Measurements from ENCODE around the gene ZFYVE1.
"Not testable (repeated sequence)": the region's sequence is repeated elsewhere in the genome, so short reads cannot be mapped to it uniquely, and the experiment has no call there.

The ZFYVE1 gene

GRCh38 chr14:73004641-73005040 lies 22.3 kb downstream of the ZFYVE1 start:
- not testable (repeated sequence) for DNase-seq (ENCODE audit: low spot score)

DNA sequence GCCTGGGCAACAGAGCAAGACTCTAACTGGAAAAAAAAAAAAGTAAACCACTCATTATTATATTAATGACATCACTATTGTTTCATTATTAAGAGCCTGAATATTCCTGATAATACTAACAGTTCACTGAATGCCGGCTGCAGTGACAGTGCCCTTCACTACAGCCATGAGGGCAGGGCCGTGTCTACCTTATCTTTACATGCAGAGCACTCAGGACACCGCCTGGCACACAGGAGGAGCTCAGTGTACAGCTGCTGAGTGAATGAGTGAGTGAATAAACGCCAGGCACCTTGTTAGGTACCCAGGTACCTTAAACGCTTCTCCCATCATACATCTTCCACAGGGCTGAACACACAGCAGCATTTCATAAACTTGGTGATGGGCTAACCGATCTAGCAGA lies 23.2 kb downstream of the ZFYVE1 start:
- DNase-seq (ENCODE audit: low spot score): no peak

DNA sequence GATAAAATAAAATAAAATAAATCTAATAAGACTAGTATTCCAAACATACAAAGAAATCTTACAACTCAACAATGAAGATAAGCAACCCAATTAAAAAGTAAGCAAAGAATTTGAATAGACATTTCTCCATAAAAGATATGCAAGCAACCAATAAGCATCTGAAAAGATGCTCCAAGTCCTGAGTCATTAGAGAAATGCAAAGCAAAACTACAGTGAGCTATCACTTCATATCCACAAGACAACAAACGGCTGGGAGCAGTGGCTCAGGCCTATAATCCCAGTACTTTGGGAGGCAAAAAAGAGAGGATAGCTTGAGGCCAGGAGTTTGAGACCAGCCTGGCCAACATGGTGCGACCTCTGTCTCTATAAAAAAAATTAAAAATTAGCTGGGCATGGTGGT lies 26.8 kb downstream of the ZFYVE1 start:
- no peak for DNase-seq (ENCODE audit: low spot score)

DNA sequence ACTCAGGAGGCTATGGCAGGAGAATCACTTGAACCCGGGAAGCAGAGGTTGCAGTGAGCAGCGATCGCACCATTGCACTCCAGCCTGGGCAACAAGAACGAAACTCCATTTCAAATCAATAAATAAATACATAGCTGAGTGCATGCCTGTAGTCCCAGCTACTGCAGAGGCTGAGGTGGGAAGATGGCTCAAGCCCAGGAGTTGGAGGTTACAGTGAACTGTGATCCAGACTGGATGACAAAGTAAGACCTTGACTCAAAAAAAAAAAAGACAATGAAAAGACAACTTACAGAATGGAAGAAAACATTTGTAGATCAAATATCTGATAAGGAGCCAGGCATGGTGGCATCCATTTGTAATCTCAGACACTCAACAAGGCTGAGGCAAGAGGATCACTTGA lies 27.6 kb downstream of the ZFYVE1 start:
- no peak for DNase-seq (ENCODE audit: low spot score)

GRCh38 chr14:72998252-72998903 lies 28.5 kb downstream of the ZFYVE1 start:
- no peak for DNase-seq (ENCODE audit: low spot score)

GRCh38 chr14:72996916-72997315 lies 30.0 kb downstream of the ZFYVE1 start:
- DNase-seq (ENCODE audit: low spot score): no peak

GRCh38 chr14:72990171-72990570 lies 36.7 kb downstream of the ZFYVE1 start:
- DNase-seq (ENCODE audit: low spot score): no peak

DNA sequence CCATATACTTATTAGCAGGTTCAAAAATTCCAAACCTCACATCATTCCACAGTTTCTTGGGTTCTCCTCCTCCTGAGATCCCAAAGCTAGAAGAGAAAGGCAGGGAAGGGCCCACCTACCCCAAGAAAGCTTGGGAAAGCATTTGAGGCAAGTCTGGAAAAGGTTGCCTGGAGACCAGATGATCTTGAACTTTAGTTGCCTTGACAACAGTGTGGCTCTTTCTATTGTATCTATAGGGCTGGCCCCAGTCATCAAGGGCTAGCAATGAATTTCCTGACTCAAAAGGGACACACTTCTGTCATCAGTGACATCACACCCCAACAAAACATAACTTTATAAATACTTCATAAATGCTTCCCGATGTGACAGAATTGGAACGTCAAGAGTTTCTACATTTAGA lies 40.0 kb downstream of the ZFYVE1 start:
- no peak for DNase-seq (ENCODE audit: low spot score)

DNA sequence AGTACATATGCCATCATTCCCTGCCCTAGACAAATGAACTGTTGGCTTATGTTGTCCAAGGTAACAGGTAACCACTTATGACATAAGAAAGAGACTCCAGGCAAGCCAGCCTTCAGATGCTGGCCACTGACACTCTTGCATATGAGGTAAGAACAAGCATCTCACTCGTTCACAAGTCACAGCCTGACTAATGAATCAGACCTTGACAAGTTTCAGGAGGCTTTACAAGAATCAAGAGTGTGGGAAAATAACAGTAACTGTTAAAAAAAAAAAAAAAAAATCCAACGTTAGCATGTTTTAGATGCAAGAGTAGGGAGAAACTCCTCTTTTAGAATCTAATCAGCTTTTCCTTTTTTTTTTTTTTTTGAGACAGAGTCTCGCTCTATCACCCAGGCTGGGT lies 40.7 kb downstream of the ZFYVE1 start:
- no peak for DNase-seq (ENCODE audit: low spot score)

DNA sequence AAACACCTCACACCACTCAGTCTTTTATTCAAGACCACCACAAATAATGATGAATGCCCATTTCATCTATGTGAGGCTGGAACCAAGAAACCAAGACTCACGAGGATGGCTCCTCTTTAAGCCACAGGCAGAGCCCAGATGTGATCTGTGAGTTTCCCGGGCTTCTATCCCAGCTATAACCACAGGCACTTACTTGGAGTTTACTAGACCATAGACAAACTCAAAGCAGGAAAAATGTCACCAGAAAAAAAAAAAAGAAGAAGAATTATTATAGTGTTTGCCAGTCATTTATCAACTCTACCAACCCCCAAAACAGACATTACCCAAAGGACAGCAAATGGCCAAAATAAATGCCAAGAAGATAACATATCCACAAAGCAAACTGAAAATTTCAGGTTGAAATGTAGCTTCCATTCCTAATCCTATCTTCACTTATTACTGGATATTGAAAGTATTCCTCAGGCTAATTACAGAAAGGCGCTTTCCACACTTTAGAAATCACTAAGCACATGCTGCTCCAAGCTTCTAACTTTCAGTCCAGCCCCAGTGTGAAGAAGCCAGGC lies 44.7 kb downstream of the ZFYVE1 start:
- DNase-seq (ENCODE audit: low spot score): no peak

DNA sequence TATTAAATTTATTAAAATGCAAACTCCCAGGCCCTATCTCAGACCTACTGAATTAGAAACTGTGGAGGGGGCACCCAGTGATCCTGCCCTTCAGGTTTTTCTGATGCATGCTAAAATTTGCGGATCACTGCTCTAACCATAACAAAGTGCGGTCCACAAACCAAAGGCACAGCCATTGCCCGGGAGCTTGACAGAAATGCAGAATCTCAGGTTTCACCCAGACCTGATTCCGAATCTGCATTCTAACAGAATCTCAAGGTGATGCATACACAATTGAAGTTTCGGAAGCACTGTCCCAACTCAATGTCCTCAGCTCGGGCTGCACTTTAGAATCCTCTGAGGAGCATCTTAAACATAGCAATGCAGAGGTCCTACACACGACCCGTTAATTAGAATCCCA lies 46.0 kb downstream of the ZFYVE1 start:
- no peak for DNase-seq (ENCODE audit: low spot score)

GRCh38 chr14:72978856-72979255 lies 48.0 kb downstream of the ZFYVE1 start:
- DNase-seq (ENCODE audit: low spot score): no peak

GRCh38 chr14:72975770-72976169 lies 51.1 kb downstream of the ZFYVE1 start:
- no peak for DNase-seq (ENCODE audit: low spot score)

DNA sequence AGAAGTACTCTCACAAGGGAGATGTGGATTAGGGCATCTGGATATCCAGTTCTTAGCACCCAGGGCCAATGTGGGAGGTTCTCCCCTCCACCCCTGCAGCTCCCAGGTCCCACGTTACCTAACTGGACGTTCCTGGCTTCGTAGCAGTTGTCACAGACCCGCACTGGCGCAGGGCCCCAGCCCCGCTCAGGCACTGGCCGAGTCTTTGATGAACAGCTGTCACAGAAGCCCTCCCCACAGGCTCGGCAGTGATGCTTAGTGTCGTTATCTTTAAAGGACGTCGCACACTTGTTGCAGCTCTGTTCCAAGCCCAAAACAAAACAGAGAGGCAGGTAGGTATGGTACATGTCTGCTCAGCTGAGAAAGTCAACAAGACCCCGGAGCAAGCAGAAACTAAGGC lies 52.2 kb downstream of the ZFYVE1 start:
- DNase-seq (ENCODE audit: low spot score): no peak

- DNase-seq (ENCODE audit: low spot score): no peak
Measured at GRCh38 chr14:72970824-72971434, 56.0 kb downstream of the ZFYVE1 start.

DNA sequence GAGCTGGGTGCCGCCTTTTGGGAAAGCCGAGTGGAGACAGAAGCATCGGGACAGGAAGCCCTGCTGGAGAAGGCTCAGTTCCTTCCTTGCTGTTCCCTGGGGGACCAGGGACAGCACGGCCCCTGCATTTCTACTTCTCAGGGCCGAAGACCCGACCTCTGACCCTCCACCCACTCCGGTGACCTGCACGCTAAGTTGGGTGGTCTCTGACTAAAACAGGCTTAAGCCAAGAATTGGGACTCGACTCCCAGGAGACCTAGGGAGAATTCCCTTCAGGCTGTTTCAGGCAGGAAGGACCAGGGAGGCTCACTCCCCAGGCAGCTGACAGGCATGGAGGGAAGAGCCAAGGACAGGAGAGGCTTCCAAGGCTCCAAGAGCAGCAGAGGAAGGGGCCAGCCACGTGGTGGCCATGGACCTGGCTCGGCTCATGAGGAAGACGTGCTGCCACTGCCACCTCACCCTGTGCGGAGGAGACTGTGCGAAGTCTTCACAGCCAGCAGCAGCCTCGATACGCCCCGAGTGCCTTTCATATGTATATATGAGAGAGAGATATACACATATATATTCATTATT lies 56.8 kb downstream of the ZFYVE1 start:
- no peak for DNase-seq (ENCODE audit: low spot score)

- no peak for DNase-seq (ENCODE audit: low spot score)
Measured at GRCh38 chr14:72968316-72968715, 58.6 kb downstream of the ZFYVE1 start.

DNA sequence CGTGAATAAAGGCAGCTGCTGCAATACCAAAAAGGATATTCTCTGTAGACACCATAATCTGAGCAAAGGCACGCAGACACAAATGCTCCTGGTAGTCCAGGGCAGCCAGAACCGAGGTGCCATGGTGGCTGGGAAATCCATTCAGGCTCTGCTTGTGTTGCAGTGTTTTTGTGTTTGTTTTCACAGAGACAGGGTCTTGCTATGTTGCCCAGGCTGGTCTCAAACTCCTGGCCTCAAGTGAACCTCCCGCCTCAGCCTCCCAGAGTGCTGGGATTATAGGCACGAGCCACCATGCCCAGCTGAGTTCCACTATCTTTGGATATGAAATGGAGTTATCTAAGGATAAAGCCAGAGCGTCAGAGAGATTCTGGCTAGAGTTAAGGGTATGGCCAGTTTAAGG lies 60.9 kb downstream of the ZFYVE1 start:
- no peak for DNase-seq (ENCODE audit: low spot score)

DNA sequence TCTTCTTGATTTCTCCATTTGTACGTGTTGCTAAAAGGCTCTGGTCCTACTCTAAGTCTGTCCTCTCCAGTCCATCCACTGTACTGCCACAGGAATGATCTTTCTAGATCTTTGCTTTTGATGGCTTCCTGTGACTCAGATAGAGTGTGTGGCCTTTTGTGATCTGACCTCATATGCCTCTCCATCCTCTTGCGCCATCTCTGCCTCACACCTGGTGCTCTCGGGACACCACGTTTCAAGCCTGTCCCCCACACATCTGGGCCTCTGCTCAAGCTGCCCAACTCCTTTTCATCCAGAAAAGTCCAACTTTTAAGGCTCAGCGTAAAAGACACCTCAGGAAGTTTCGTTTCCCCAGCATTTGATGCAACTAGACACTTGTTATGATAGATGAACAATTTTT lies 61.7 kb downstream of the ZFYVE1 start:
- no peak for DNase-seq (ENCODE audit: low spot score)

GRCh38 chr14:72962829-72963312 lies 64.0 kb downstream of the ZFYVE1 start:
- DNase-seq (ENCODE audit: low spot score): peak; percentile 43

DNA sequence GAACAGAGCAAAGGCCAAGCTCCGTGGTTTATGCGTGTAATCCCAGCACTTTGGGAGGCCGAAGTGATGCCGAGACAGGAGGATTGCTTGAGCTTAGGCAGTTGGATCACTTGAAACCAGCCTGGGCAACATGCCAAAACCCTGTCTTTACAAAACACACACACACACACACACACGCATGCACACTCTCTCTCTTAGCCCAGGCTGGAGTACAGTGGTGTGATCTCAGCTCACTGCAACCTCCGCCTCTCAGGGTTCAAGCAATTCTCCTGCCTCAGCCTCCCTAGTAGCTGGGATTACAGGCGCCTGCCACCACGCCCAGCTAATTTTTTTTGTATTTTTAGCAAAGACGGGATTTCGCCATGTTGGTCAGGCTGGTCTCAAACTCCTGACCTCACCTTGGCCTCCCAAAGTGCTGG lies 64.6 kb downstream of the ZFYVE1 start:
- DNase-seq (ENCODE audit: low spot score): not testable (repeated sequence)

- peak; percentile 59 for DNase-seq (ENCODE audit: low spot score)
Measured at GRCh38 chr14:72961579-72962335, 65.1 kb downstream of the ZFYVE1 start.

DNA sequence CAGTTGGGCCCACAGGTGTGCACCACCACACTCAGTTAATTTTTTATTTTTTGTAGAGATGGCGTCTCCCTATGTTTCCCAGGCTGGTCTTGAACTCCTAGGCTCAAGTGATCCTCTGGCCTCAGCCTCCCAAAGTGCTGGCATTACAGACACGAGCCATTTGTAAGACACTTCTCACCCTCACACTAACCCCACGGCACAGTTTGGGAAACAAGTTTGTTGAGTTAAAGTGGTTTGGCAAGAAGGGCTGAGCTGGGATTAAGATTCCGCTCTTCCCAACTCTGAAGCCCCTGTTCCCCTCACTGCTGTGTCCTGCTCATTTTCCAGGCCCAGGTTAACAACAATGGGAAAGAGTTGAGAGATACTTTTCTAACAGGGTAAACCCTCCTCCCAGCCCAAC lies 65.9 kb downstream of the ZFYVE1 start:
- DNase-seq (ENCODE audit: low spot score): not testable (repeated sequence)

Data from LoVo (cell line).